Motor neuron (in vitro differentiated cells): ENCODE measurements around the gene DEDD. TPM values are rescaled to one million over a fixed set of nuclear protein-coding genes. Genes with fewer than 3 reads are reported as not detected.

Source experiments
- ATAC-seq, 8 experiments: fragments of 200-7000 bp; cut with Tn5 transposase; replicated peaks in 6 of 8; 2 replicates each; pipeline ENCODE4 v1.8.0; 2021; ENCODE audit warnings: mild to moderate bottlenecking in 8 of 8, moderate library complexity in 8 of 8
- H3K27ac ChIP-seq, 2 donors: fragments of 250-450 bp; sonication (Bioruptor Pico); 2 replicates each; pipeline ENCODE4 v1.9.0; 2021; ENCODE audit warnings: antibody characterized with exemption in 2 of 2, mild to moderate bottlenecking in 2 of 2, moderate library complexity in 1 of 2
- H3K4me1 ChIP-seq, 2 donors: fragments of 250-450 bp; sonication (Bioruptor Pico); replicated peaks in 1 of 2; 2 replicates each; pipeline ENCODE4 v1.6.1; 2021; ENCODE audit warnings: antibody characterized with exemption in 2 of 2, mild to moderate bottlenecking in 2 of 2, moderate library complexity in 1 of 2
- H3K4me3 ChIP-seq, 5 donors: fragments of 250-450 bp; sonication (Bioruptor Pico); 2 replicates each; pipeline ENCODE4 v1.9.0; 2021; ENCODE audit warnings: antibody characterized with exemption in 5 of 5, mild to moderate bottlenecking in 5 of 5, moderate library complexity in 4 of 5
- WGBS, 10 experiments: fragments of 450-650 bp; shearing (Covaris generic); methylation state at CpG; one replicate each; pipeline ENCODE4 v1.0.0; 2022; 5-methylcytosine and 5-hydroxymethylcytosine counted together
- in situ Hi-C, 9 experiments: fragments of 400-800 bp; cut with MboI; loops; one replicate each; pipeline ENCODE4 v1.15.0; 2021; ENCODE audit warnings: low sequenced_read_pairs in 9 of 9, low pct_unique_long_range_greater_than_20kb in 2 of 9; ENCODE audit not compliant: unreplicated experiment in 9 of 9
- total RNA-seq, 8 experiments: library from RNA; unstranded; fragments of 300-600 nt; gene quantifications; 2 replicates each; pipeline versions ENCODE4 v1.2.3 to v1.2.4, GENCODE V29; 2022

The DEDD gene
- total RNA-seq, 8 experiments from 2014 or later = 12.6 to 34.4 (median 23.0) TPM

DNA sequence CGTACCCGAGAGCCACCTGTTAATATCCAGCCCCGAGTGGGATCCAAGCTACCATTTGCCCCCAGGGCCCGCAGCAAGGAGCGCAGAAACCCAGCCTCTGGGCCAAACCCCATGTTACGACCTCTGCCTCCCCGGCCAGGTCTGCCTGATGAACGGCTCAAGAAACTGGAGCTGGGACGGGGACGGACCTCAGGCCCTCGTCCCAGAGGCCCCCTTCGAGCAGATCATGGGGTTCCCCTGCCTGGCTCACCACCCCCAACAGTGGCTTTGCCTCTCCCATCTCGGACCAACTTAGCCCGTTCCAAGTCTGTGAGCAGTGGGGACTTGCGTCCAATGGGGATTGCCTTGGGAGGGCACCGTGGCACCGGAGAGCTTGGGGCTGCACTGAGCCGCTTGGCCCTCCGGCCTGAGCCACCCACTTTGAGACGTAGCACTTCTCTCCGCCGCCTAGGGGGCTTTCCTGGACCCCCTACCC is 28.2 kb upstream of the DEDD start:
- Histone ChIP-seq H3K27ac (no peak overlapping the region), H3K4me3 (peak overlapping the region in 1 of 5 donors; percentile 81), H3K4me1 (peaks cover 10 to 15% of the 10 kb centered on the region in 2 donors)
- WGBS, 10 experiments = 75 to 100% (median 94%) methylated on average over 2 to 17 of the region's 22 CpGs; no CpG with 5 or more reads in 2 of the 10 experiments
- in situ Hi-C loops = loop anchor here in 1 of 9 experiments (25.0 kb wide), 1 partner anchor 748 kb away; the partner anchor contains the start of gene VANGL2
- no peak for ATAC-seq

DNA sequence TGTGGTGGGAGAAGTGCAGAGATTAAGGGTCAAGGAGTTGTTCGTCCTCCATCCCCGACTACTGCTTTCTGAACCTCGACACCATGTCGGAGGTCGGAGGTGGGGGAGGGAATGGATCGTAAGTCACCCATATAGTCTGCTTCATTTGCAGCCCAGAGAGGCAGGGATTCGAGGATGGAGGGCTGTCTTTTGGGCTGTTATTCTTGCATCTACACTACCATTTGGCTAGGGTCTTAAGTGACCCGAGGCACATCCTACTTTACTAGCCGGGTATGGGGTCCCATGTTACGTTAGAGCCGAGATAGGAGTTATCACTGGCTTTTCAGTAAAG is 27.4 kb upstream of the DEDD start:
- in situ Hi-C loops = loop anchor here in 1 of 9 experiments (25.0 kb wide), 1 partner anchor 748 kb away; the partner anchor contains the start of gene VANGL2
- Histone ChIP-seq H3K27ac (peak overlapping the region; percentile 96 to 97), H3K4me3 (peak overlapping the region; percentile 81 to 99 (median 95)), H3K4me1 (peaks cover 12% of the 10 kb centered on the region in 2 donors)
- 27% methylated on average over 3 of the region's 11 CpGs; no CpG with 5 or more reads in 9 of the 10 experiments for WGBS, 10 experiments
- ATAC-seq = no peak

DNA sequence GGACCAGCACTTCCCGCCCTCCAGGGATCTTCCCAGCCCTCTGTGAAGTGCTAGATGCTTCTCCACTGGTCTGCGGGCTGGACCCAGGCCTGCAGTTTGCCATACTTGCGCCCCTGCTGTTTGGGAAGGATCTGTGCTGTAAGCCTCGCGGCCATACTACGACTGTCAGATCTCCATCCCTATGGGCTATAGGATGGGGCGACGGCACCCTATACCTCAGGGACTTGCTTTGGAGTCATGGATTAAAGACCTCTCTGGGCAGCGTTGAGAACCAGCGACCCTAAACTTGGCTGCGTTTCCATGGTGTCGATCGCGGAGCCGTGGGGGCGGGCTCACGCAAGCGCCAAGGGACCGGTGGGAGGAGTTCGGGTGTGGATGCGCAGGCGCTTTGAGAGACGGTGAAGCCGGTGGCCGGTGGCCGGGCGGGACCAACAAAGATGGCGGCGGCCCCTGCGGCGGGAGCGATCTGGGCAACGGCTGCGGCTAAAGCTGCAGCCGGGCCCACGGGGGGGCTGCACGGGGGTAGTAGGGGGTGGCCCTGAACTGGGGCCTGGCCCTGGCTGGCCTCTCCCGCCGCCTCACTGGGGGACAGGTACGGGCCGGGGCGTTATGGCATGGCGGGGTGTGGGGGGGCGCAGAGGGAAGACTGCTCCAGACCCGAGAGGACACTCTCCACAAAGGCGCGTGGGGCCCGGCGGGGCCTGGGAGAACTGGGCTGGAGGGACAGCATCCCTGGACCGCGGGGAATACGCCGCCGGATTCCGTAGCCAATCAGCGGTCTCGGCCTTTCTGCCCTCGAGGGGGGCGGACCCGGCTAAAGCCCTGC is 26.8 kb upstream of the DEDD start, which contains the start of gene USP21:
Gene USP21, plus strand, starts transcription at position 414 of the 826 bp plus-strand sequence. CDS start 1,141 bp downstream, outside the sequence.
- Histone ChIP-seq H3K4me1 (peaks cover 17% of the 10 kb centered on the region in 2 donors), H3K4me3 (peak within 1 kb of the TSS; percentile 81 to 99 (median 95)), H3K27ac (peak within 1 kb of the TSS; percentile 96 to 97)
- WGBS, 10 experiments = 0 to 25% (median 4%) methylated on average over 2 to 22 of the region's 60 CpGs; no CpG with 5 or more reads in 4 of the 10 experiments
- in situ Hi-C loops = loop anchor here in 1 of 9 experiments (25.0 kb wide), 1 partner anchor 747 kb away; the partner anchor contains the start of gene VANGL2
- ATAC-seq = peak; percentile 90 to 96 (median 94)

DNA sequence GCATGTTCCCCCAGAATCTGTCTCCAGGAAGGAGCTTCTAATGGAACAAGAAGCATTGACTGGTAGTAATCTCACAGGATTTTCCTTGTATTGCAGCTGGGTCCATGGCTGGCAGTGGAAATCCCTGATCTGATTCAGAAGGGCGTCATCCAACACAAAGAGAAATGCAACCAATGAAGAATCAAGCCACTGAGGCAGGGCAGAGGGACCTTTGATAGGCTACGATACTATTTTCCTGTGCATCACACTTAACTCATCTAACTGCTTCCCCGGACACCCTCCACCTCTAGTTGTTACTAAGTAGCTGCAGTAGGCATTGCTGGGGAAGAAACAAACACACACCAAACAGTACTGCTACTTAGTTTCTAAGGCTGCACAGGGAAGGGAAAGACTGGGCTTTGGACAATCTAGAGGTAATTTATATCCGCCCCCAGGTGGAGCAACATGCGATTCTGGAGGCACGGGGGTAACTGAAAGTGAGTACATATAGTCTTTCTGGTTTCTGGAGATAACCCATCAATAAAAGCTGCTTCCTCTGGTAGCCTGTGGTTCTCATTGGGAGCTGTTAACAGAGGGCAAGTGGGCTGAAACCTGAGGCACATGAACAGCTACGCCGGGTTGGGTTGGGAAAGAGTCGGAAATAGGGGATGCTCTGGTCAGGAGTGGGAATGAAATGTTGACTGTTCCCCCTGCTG is 26.0 kb upstream of the DEDD start:
- Histone ChIP-seq H3K4me3 (peak overlapping the region; percentile 81 to 99 (median 95)), H3K4me1 (peaks cover 17 to 18% of the 10 kb centered on the region in 2 donors), H3K27ac (peak overlapping the region; percentile 96 to 97)
- no peak for ATAC-seq
- in situ Hi-C loops = loop anchor here in 1 of 9 experiments (25.0 kb wide), 1 partner anchor 746 kb away; the partner anchor contains the start of gene VANGL2
- WGBS, 10 experiments = 40 to 100% (median 80%) methylated on average over 1 to 7 of the region's 9 CpGs; no CpG with 5 or more reads in 2 of the 10 experiments

DNA sequence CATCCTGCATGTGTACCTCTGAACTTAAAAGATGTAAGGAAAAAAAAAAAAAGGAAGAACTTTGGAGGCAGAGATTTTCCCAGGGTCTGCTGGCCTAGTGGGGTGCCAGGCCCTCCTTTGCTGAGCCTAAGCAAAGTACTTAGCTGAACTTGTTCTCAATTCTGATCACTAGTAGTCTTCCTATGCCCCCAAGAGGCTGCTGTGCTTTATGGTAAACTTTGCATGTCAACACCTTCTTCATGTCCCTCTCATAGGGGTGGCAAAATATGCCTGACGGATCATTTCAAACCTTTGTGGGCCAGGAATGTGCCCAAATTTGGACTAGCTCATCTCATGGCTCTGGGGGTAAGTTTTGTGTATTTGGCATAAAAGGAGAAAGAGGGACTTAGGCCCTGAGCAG is 25.4 kb upstream of the DEDD start:
- peaks cover 17 to 20% of the 10 kb centered on the region in 2 donors for H3K4me1 ChIP-seq
- 94 to 100% (median 100%) methylated on average over 1 of the region's 1 CpG; no CpG with 5 or more reads in 5 of the 10 experiments for WGBS, 10 experiments
- no peak overlapping the region for H3K4me3 ChIP-seq
- no peak for ATAC-seq
- H3K27ac ChIP-seq = no peak overlapping the region
- in situ Hi-C loops = loop anchor here in 1 of 9 experiments (25.0 kb wide), 1 partner anchor 746 kb away; the partner anchor contains the start of gene VANGL2

DNA sequence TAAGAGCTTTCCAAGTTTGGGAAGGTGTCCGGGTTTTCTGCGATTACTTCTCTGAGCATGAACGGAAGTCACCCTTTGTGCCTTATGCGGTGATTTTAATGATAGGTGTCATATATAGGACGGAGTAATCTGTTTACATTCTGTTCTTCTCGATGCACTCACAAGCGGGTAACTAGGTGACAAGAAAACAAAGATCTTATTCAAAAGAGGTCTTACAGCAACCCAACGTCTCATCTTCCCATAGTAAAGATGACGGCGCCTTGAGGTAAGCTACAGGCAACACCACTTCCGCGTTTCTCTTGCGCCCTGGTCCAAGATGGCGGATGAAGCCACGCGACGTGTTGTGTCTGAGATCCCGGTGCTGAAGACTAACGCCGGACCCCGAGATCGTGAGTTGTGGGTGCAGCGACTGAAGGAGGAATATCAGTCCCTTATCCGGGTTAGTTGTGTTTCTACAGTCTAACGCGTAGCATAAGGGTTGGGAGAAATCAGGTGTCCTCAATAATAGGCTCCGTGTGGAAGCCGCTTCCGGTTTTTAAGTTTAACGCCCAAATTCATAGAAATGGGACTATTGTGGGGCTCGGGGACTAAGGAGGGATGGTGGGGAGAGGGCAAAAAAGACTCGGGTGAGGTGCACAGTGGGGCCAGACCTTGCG is 21.3 kb upstream of the DEDD start, which contains the start of gene UFC1:
Gene UFC1, plus strand, starts transcription at position 297 of the 656 bp plus-strand sequence. Its CDS starts 20 bp downstream, at position 317.
- Histone ChIP-seq H3K27ac (peak within 1 kb of the TSS; percentile 98), H3K4me3 (peak within 1 kb of the TSS; percentile 47 to 87 (median 79)), H3K4me1 (peaks cover 9 to 15% of the 10 kb centered on the region in 2 donors)
- ATAC-seq = peak; percentile 94 to 97 (median 96)
- in situ Hi-C loops = loop anchor here in 1 of 9 experiments (25.0 kb wide), 1 partner anchor 742 kb away; the partner anchor contains the start of gene VANGL2
- WGBS, 10 experiments = 0 to 4% (median 1%) methylated on average over 1 to 29 of the region's 33 CpGs

DNA sequence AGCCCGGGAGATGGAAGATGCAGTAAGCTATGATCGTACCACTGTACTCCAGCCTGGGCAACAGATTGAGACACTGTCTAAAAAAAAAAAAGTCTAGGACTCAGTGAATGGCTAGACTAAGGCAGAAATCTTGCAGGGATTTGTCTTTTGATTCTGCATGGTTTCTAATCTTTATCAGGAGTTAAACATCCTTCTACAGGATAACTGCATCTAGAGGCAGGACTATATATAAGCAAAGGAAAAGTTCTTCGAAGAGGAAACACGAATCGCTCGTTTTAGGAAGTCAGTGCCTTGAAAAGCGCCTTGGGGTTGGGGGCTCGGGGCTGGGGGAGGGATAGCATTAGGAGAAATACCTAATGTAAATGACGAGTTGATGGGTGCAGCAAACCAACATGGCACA is 20.7 kb upstream of the DEDD start:
- Histone ChIP-seq H3K4me3 (peak overlapping the region; percentile 47 to 87 (median 79)), H3K27ac (peak overlapping the region; percentile 98), H3K4me1 (peaks cover 5 to 11% of the 10 kb centered on the region in 2 donors)
- WGBS, 10 experiments = 3 to 100% (median 56%) methylated on average over 1 to 8 of the region's 9 CpGs; no CpG with 5 or more reads in 2 of the 10 experiments
- in situ Hi-C loops = loop anchor here in 1 of 9 experiments (25.0 kb wide), 1 partner anchor 741 kb away; the partner anchor contains the start of gene VANGL2
- ATAC-seq = no peak

DNA sequence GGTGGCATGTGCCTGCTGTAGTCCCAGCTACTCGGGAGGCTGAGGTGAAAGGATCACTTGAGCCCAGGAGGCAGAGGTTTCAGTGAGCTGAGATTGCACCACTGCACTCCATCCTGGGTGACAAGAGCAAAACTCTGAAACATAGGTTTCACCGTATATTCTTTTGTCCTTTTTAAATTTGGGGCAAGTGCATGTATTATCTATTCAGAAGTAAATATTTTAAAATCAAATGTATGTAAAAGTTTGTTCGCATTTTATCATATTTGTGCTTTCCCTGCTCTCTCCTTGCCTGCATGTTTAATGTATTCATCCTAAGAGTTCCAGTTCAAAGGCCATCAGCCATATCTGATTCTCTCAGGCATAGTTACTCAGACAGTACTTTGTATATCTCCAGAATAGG is 13.4 kb upstream of the DEDD start:
- in situ Hi-C loops = loop anchor here in 1 of 9 experiments (25.0 kb wide), 1 partner anchor 109 kb away; the partner anchor contains the start of genes TSTD1 and USF1

DNA sequence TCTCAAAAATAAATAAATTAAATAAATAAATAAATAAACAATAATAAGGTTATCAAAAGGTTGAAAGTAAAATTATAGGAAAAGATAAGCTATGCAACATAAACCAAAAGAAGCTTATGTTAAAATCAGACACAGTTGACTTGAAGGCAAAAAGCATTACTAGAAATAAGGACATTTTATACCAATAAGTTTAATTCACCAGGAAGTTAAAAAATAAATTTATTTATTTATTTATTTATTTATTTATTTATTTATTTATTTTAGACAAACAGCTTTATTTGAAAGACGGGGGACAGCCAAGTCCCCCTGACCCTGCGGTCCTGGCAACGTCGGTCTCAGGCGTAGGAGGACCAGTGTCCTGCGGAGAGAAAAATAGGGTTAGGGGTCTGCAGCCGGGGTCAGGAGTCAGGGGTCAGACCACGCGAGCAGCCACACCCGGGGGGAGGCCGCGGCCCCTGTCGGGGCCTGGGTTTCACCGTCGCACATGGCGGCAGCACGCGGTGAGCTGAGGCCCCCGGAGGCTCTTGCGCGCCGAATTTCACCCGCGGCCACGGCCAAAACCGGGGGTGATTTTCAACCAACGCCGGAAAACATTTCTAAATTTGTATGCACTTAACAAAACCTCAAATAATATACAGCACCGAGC is 8.4 kb upstream of the DEDD start:
- 89 to 100% (median 99%) methylated on average over 1 to 29 of the region's 29 CpGs; no CpG with 5 or more reads in 2 of the 10 experiments for WGBS, 10 experiments
- Histone ChIP-seq H3K27ac (no peak overlapping the region), H3K4me3 (no peak overlapping the region), H3K4me1 (no peaks in the 10 kb centered on the region)
- ATAC-seq = no peak
- in situ Hi-C loops = loop anchor here in 1 of 9 experiments (25.0 kb wide), 1 partner anchor 104 kb away; the partner anchor contains the start of genes TSTD1 and USF1

More for the DNA sequence above, 13.4 kb upstream of the DEDD start:
- no peak overlapping the region for H3K27ac ChIP-seq
- H3K4me1 ChIP-seq = no peaks in the 10 kb centered on the region
- WGBS, 10 experiments = 50 to 94% (median 82%) methylated on average over 1 to 3 of the region's 3 CpGs
- ATAC-seq = no peak
- no peak overlapping the region for H3K4me3 ChIP-seq

DNA sequence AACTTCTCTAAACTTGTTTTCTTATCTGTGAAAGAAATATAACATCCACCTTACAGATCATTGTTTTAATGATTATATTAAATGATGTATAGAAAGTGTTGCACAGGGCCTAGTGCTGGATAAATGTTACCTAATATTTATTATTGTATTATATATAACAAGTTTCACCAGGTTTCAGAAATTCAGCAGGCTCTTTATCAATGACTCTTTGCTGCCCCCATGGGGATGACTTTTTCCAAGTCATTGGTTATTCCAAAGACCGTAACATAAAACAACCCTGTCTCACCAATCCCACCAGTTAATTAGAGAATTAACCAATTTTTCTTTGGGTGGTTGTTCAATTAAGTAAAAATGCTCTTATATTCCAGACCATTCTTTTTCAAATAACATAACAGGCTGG is 7.3 kb upstream of the DEDD start:
- Histone ChIP-seq H3K4me3 (no peak overlapping the region), H3K27ac (no peak overlapping the region), H3K4me1 (peaks cover 0 to under 1% of the 10 kb centered on the region in 2 donors)
- ATAC-seq = peak in 4 of 8 experiments; percentile 33 to 54 (median 44)
- WGBS, 10 experiments = 33 to 100% (median 93%) methylated on average over 1 of the region's 1 CpG; no CpG with 5 or more reads in 2 of the 10 experiments
- in situ Hi-C loops = loop anchor here in 1 of 9 experiments (25.0 kb wide), 1 partner anchor 102 kb away; the partner anchor contains the start of genes TSTD1 and USF1

DNA sequence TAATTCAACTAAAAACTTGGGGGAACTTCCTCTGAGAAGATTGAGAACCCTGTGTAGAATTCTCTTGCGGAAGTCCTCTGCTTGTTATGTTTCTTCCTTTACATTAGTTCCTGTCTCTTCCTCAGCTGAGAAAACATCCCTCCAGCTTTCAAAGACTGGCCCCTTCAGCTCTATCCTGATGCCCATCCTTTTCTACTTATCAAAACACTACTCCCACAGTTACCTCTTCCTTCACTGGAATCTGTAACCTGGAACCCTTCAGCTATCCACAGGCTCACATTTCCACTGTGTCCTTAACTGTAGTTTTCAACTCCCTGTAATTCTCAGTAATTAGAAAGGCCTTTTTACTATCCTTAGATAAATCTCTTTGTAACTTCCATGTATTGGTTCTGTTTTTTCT is 6.0 kb upstream of the DEDD start:
- 83 to 100% (median 100%) methylated on average over 1 of the region's 1 CpG; no CpG with 5 or more reads in 2 of the 10 experiments for WGBS, 10 experiments
- Histone ChIP-seq H3K4me1 (peaks cover 5 to 11% of the 10 kb centered on the region in 2 donors), H3K4me3 (no peak overlapping the region), H3K27ac (no peak overlapping the region)
- no peak for ATAC-seq
- in situ Hi-C loops = loop anchor here in 1 of 9 experiments (25.0 kb wide), 1 partner anchor 101 kb away; the partner anchor contains the start of genes TSTD1 and USF1
